Naive thymus-derived CD4-positive, alpha-beta T cell (primary cell): ENCODE data around the gene WWOX. TPM values are rescaled to one million over a fixed set of nuclear protein-coding genes. Genes with fewer than 3 reads are reported as not detected.

Experiments
- ATAC-seq: fragments of 150-1000 bp; cut with Tn5 transposase; 2 replicates; pipeline ENCODE4 v1.10.0; 2021; ENCODE audit warnings: mild to moderate bottlenecking, moderate library complexity
- CTCF ChIA-PET: fragments of 350-600 bp; sonication (Branson Sonifier 250); formaldehyde crosslinking; loops from one replicate; lab custom pipeline; 2021; ENCODE audit warnings: antibody characterized with exemption; lab: Charles Lee
- POLR2A ChIA-PET: fragments of 350-600 bp; sonication (Branson Sonifier 250); formaldehyde crosslinking; loops from one replicate; lab custom pipeline; 2021; ENCODE audit warnings: antibody characterized with exemption, inconsistent platforms; lab: Charles Lee
- DNase-seq, 9 donors: peaks; one replicate each; pipeline versions ENCODE4 v3.0.0 to v3.0.0-alpha.2; 2020 to 2022; ENCODE audit warnings: mixed read lengths in 1 of 9
- H3K27ac ChIP-seq: one replicate; pipeline ENCODE4 v1.7.0; 2013; ENCODE audit warnings: mild to moderate bottlenecking, low read depth, low read length, moderate library complexity
- H3K27me3 ChIP-seq, 2 donors: one replicate each; pipeline ENCODE4 v1.7.0; 2013; ENCODE audit warnings: low read length in 2 of 2, mild to moderate bottlenecking in 2 of 2, moderate library complexity in 2 of 2; ENCODE audit not compliant: control insufficient read depth in 2 of 2, insufficient read depth in 2 of 2
- H3K36me3 ChIP-seq, 3 experiments: 1 replicate in 2 of 3; 2 replicates in 1 of 3; pipeline ENCODE4 v1.7.0; 2013; ENCODE audit warnings: low read length in 3 of 3, mild to moderate bottlenecking in 3 of 3, moderate library complexity in 1 of 3; ENCODE audit not compliant: insufficient read depth in 3 of 3, control insufficient read depth in 2 of 3
- H3K4me1 ChIP-seq, 2 donors: one replicate each; pipeline ENCODE4 v1.7.0; 2013; ENCODE audit warnings: low read length in 2 of 2, mild to moderate bottlenecking in 2 of 2, moderate library complexity in 1 of 2; ENCODE audit not compliant: control insufficient read depth in 2 of 2, insufficient read depth in 2 of 2
- H3K4me3 ChIP-seq: 2 replicates; pipeline ENCODE4 v1.7.0; 2013; ENCODE audit warnings: mild to moderate bottlenecking, low read length
- H3K9me3 ChIP-seq, 3 experiments: 1 replicate in 2 of 3; 2 replicates in 1 of 3; pipeline ENCODE4 v1.7.0; 2013; ENCODE audit warnings: low read length in 3 of 3; ENCODE audit not compliant: control insufficient read depth in 2 of 3
- H3K27ac Mint-ChIP-seq, 9 donors: one replicate each; pipeline ENCODE4 v1.8.0; 2020 to 2022; ENCODE audit warnings: mixed read lengths in 9 of 9, mild to moderate bottlenecking in 8 of 9, moderate library complexity in 5 of 9, inconsistent platforms in 2 of 9
- H3K27me3 Mint-ChIP-seq, 5 donors: one replicate each; pipeline ENCODE4 v1.8.0; 2021 to 2022; ENCODE audit warnings: mixed read lengths in 5 of 5, mild to moderate bottlenecking in 1 of 5
- H3K36me3 Mint-ChIP-seq, 5 donors: one replicate each; pipeline ENCODE4 v1.8.0; 2020 to 2022; ENCODE audit warnings: mixed read lengths in 5 of 5, mild to moderate bottlenecking in 3 of 5, inconsistent platforms in 1 of 5
- H3K4me1 Mint-ChIP-seq, 7 donors: one replicate each; pipeline ENCODE4 v1.8.0; 2020 to 2022; ENCODE audit warnings: mixed read lengths in 7 of 7, mild to moderate bottlenecking in 3 of 7, inconsistent platforms in 1 of 7
- H3K4me3 Mint-ChIP-seq, 10 donors: one replicate each; pipeline ENCODE4 v1.8.0; 2020 to 2022; ENCODE audit warnings: mild to moderate bottlenecking in 10 of 10, mixed read lengths in 10 of 10, moderate library complexity in 6 of 10, inconsistent platforms in 2 of 10
- H3K9me3 Mint-ChIP-seq, 11 donors: one replicate each; pipeline ENCODE4 v1.8.0; 2020 to 2022; ENCODE audit warnings: mixed read lengths in 11 of 11, mild to moderate bottlenecking in 4 of 11, inconsistent platforms in 1 of 11, moderate library complexity in 1 of 11
- intact Hi-C, 2 donors: fragments of 100-400 bp; cut with micrococcal nuclease; formaldehyde crosslinking; loops; one replicate each; pipeline ENCODE4 v1.15.1; 2023
- polyA plus RNA-seq, 2 donors: library from polyadenylated mRNA; unstranded; fragments of 300-500 nt; fragmentation: Illumina TruSeq; gene quantifications; one replicate each; pipeline ENCODE4 v1.2.3, GENCODE V29; 2021
- total RNA-seq, 6 experiments: library from RNA in 5 of 6; stranded (reverse) in 5 of 6; gene quantifications; 1 replicate in 5 of 6; 2 replicates in 1 of 6; pipeline ENCODE4 v1.2.3 and lab custom pipeline; 2021 to 2026

Gene WWOX
- total and polyA plus RNA-seq, 7 experiments from 2014 or later: 13.8 to 31.1 (median 20.8) TPM

DNA sequence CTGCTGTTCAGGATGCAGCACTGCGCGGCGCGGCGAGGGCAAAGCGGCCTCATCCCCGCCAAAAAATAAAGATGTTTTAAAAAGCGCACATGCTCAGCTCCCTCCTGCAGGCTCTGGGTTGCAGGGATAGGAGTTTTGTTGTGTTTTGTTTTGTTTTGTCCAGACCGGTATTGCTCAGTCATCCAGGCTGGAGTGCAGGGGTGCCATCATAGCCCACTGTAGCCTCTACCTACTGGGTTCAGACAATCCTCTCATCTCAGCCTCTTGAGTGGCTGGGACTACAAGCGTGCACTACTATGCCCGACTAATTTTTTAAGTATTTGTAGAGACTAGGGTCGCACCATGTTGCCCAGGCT is 636 bp downstream of the WWOX start:
- intact Hi-C loops: loop anchor here in 1 of 2 donors (10.0 kb wide), 1 partner anchor 1175 kb away; no protein-coding TSS in a partner anchor
- Histone ChIP-seq H3K9me3 (no peaks in the 10 kb centered on the region), H3K27ac (peak overlapping the region; percentile 81), H3K27me3 (no peaks in the 10 kb centered on the region), H3K4me3 (peak overlapping the region; percentile 99), H3K4me1 (peaks cover 8 to 11% of the 10 kb centered on the region in 2 donors), H3K36me3 (peaks cover 0 to 4% (median 0%) of the 10 kb centered on the region in 3 experiments)
- CTCF ChIA-PET: interaction anchor here (0.8 to 1.0 kb wide), 2 partner anchors 10 to 424 kb away, joined by 3 to 6 read pairs; no protein-coding TSS in a partner anchor
- peak; percentile 50 for ATAC-seq
- peaks cover 14 to 46% (median 28%) of the 10 kb centered on the region in 7 donors for H3K4me1 Mint-ChIP-seq
- POLR2A ChIA-PET: interaction anchor here (0.6 to 1.2 kb wide), 2 partner anchors 618 to 909 kb away, joined by 3 to 4 read pairs; partner anchors contain the start of gene MON1B
- H3K27ac Mint-ChIP-seq: peak overlapping the region; percentile 81 to 96 (median 89)
- peaks cover 0 to 11% (median 0%) of the 10 kb centered on the region in 11 donors for H3K9me3 Mint-ChIP-seq
- peaks cover 0 to 5% (median 0%) of the 10 kb centered on the region in 5 donors for H3K27me3 Mint-ChIP-seq
- peak overlapping the region; percentile 80 to 94 (median 90) for H3K4me3 Mint-ChIP-seq
- no peak for DNase-seq
- peaks cover 0 to 5% (median 0%) of the 10 kb centered on the region in 5 donors for H3K36me3 Mint-ChIP-seq

DNA sequence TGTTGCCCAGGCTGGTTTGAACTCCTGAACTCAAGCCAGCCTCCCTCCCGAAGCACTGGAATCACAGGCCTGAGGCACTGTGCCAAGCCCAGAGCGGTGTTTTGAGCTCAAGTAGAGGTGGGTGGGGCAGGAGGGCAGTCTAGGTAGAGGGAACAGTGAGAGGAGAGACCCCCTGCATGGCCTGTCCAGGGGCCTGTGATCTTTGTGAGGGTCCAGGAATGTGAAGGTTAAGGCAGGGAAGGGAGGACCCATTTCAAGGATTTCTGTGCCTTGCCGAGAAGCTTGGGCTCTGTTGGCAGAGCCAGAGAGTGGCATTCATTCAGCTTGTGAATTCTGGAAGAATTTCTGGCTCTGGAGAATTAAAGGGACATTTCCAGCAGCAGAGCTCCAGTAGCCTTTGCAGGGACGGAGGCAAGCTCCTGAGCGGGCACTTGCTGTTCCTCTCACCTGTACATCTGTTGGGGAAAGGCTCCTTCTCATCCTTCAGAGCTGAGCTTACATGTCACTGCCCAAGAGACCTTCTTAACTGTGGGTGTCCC is 2.7 kb downstream of the WWOX start:
- Histone ChIP-seq H3K4me1 (peaks cover 8 to 11% of the 10 kb centered on the region in 2 donors), H3K27ac (no peak overlapping the region), H3K27me3 (no peaks in the 10 kb centered on the region), H3K4me3 (no peak overlapping the region), H3K36me3 (peaks cover 0 to 4% (median 0%) of the 10 kb centered on the region in 3 experiments), H3K9me3 (no peaks in the 10 kb centered on the region)
- Mint-ChIP-seq H3K27ac (peak overlapping the region in 2 of 9 donors; percentile 72 to 74), H3K36me3 (peaks cover 0 to 1% (median 0%) of the 10 kb centered on the region in 5 donors), H3K4me1 (peaks cover 14 to 46% (median 28%) of the 10 kb centered on the region in 7 donors), H3K27me3 (no peaks in the 10 kb centered on the region), H3K9me3 (no peaks in the 10 kb centered on the region), H3K4me3 (peak overlapping the region in 2 of 10 donors; percentile 12 to 51)
- DNase-seq (no peak), ATAC-seq (no peak)
- ChIA-PET POLR2A (no interaction called here), CTCF (no interaction called here)
- intact Hi-C loops: loop anchor here in 1 of 2 donors (10.0 kb wide), 1 partner anchor 1173 kb away; no protein-coding TSS in a partner anchor

- Histone ChIP-seq H3K27ac (no peak overlapping the region), H3K4me1 (peaks cover 8 to 11% of the 10 kb centered on the region in 2 donors), H3K9me3 (no peaks in the 10 kb centered on the region), H3K27me3 (no peaks in the 10 kb centered on the region), H3K4me3 (no peak overlapping the region), H3K36me3 (peaks cover 0 to 4% (median 0%) of the 10 kb centered on the region in 3 experiments)
- Mint-ChIP-seq H3K27ac (no peak overlapping the region), H3K4me1 (peaks cover 14 to 46% (median 28%) of the 10 kb centered on the region in 7 donors), H3K27me3 (no peaks in the 10 kb centered on the region), H3K36me3 (peaks cover 0 to 1% (median 0%) of the 10 kb centered on the region in 5 donors), H3K4me3 (no peak overlapping the region), H3K9me3 (no peaks in the 10 kb centered on the region)
- ChIA-PET CTCF (no interaction called here), POLR2A (no interaction called here)
- no peak for DNase-seq
- ATAC-seq: no peak
- intact Hi-C loops: loop anchor here in 1 of 2 donors (10.0 kb wide), 1 partner anchor 1172 kb away; no protein-coding TSS in a partner anchor
Measured at GRCh38 chr16:78102865-78103264, 3.4 kb downstream of the WWOX start.

GRCh38 chr16:78105517-78105916 is 6.1 kb downstream of the WWOX start:
- POLR2A ChIA-PET: no interaction called here
- H3K9me3 Mint-ChIP-seq: no peaks in the 10 kb centered on the region
- Histone ChIP-seq H3K4me1 (peaks cover 3% of the 10 kb centered on the region in 2 donors), H3K27ac (no peak overlapping the region), H3K4me3 (no peak overlapping the region), H3K27me3 (no peaks in the 10 kb centered on the region), H3K9me3 (no peaks in the 10 kb centered on the region), H3K36me3 (peaks cover 0 to 3% (median 0%) of the 10 kb centered on the region in 3 experiments)
- intact Hi-C loops: loop anchor here in 1 of 2 donors (10.0 kb wide), 1 partner anchor 1169 kb away; no protein-coding TSS in a partner anchor
- no peaks in the 10 kb centered on the region for H3K27me3 Mint-ChIP-seq
- no peak for ATAC-seq
- no peak overlapping the region for H3K27ac Mint-ChIP-seq
- H3K4me3 Mint-ChIP-seq: no peak overlapping the region
- H3K36me3 Mint-ChIP-seq: peaks cover 0 to 17% (median 1%) of the 10 kb centered on the region in 5 donors
- peaks cover 7 to 29% (median 15%) of the 10 kb centered on the region in 7 donors for H3K4me1 Mint-ChIP-seq
- CTCF ChIA-PET: interaction anchor here (1.2 kb wide), 1 partner anchor 11 kb away, joined by 3 read pairs; no protein-coding TSS in a partner anchor
- no peak for DNase-seq

DNA sequence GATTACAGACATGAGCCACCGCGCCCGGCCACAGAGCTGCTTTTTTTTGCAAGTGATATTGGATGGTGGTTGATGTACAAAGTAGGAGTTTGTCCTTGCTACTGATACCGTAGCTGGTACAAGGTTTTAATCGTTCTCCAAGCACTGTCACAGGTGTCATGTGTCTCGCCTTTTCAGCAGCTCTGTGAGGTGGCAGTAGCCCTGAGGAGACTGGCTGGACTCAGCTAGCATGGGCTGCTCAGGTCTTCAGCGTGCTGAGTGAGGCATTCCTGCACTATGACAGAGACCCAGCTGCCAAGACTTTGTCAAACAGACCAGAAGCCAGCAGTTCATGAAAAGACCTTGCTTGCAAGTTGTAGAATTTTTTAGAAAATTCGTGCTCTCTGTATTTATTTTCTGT is 7.2 kb downstream of the WWOX start:
- peaks cover 3 to 23% (median 10%) of the 10 kb centered on the region in 7 donors for H3K4me1 Mint-ChIP-seq
- H3K4me3 ChIP-seq: no peak overlapping the region
- H3K36me3 Mint-ChIP-seq: peaks cover 0 to 25% (median 0%) of the 10 kb centered on the region in 5 donors
- no peaks in the 10 kb centered on the region for H3K4me1 ChIP-seq
- DNase-seq (no peak), ATAC-seq (no peak)
- peaks cover 0 to 6% (median 0%) of the 10 kb centered on the region in 3 experiments for H3K36me3 ChIP-seq
- no peaks in the 10 kb centered on the region for H3K27me3 ChIP-seq
- peak overlapping the region in 1 of 9 donors; percentile 39 for H3K27ac Mint-ChIP-seq
- no peaks in the 10 kb centered on the region for H3K27me3 Mint-ChIP-seq
- no peak overlapping the region for H3K27ac ChIP-seq
- intact Hi-C loops: loop anchor here in 1 of 2 donors (10.0 kb wide), 1 partner anchor 1168 kb away; no protein-coding TSS in a partner anchor
- CTCF ChIA-PET: interaction anchor here (1.2 kb wide), 1 partner anchor 10 kb away, joined by 3 read pairs; no protein-coding TSS in a partner anchor
- no peak overlapping the region for H3K4me3 Mint-ChIP-seq
- no peaks in the 10 kb centered on the region for H3K9me3 Mint-ChIP-seq
- POLR2A ChIA-PET: no interaction called here
- no peaks in the 10 kb centered on the region for H3K9me3 ChIP-seq

DNA sequence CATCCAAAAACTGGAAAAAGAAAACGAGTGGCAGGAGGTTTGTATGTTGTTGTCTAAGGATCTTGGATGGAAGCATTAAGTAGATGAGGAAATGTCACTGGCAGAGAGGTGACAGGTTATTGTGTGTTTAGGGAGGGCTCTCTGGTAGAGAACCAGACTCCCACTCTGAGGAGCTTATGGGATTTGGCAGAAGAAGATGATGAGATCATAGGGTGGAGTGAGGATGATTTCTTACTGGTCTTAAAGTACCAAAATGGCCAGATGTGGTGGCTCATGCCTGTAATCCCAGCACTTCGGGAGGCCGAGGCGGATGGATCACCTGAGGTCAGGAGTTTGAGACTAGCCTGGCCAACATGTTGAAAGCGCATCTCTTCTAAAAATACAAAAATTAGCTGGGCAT is 9.0 kb downstream of the WWOX start:
- Histone ChIP-seq H3K27me3 (no peaks in the 10 kb centered on the region), H3K36me3 (peaks cover 0 to 8% (median 4%) of the 10 kb centered on the region in 3 experiments), H3K9me3 (no peaks in the 10 kb centered on the region), H3K4me1 (no peaks in the 10 kb centered on the region), H3K27ac (no peak overlapping the region), H3K4me3 (no peak overlapping the region)
- CTCF ChIA-PET: no interaction called here
- Mint-ChIP-seq H3K36me3 (peaks cover 0 to 34% (median 3%) of the 10 kb centered on the region in 5 donors), H3K9me3 (no peaks in the 10 kb centered on the region), H3K27ac (no peak overlapping the region), H3K4me1 (peaks cover 0 to 9% (median 5%) of the 10 kb centered on the region in 7 donors), H3K27me3 (no peaks in the 10 kb centered on the region), H3K4me3 (no peak overlapping the region)
- DNase-seq (no peak), ATAC-seq (no peak)
- intact Hi-C loops: loop anchor here in 1 of 2 donors (10.0 kb wide), 1 partner anchor 1166 kb away; no protein-coding TSS in a partner anchor
- POLR2A ChIA-PET: no interaction called here
